GM12878 (cell line): ENCODE data around the gene PNLIPRP2. TPM values are rescaled to one million over a fixed set of nuclear protein-coding genes. Genes with fewer than 3 reads are reported as not detected.

Source experiments
- ATAC-seq: fragments of 200-7000 bp; cut with Tn5 transposase; 3 replicates; pipeline ENCODE4 v1.9.1; 2020; ENCODE audit warnings: mild to moderate bottlenecking, moderate library complexity
- Bru-seq: library from RNA; stranded (reverse); fragments of 400-500 nt; gene quantifications from one replicate; lab custom pipeline; 2021; lab: Mats Ljungman, UMichigan
- BruChase-seq, 2 experiments: library from RNA; stranded (reverse); fragments of 400-500 nt; gene quantifications; one replicate each; lab custom pipeline; 2021; lab: Mats Ljungman, UMichigan
- BruUV-seq: library from RNA; stranded (reverse); fragments of 400-500 nt; replicated peaks from 2 replicates; lab custom pipeline; 2021; lab: Mats Ljungman, UMichigan
- CTCF ChIA-PET: fragments of 300-600 bp; sonication (Branson Sonifier 250); formaldehyde crosslinking; extraction: SDS; loops from one replicate; lab custom pipeline; 2021; ENCODE audit warnings: inconsistent platforms; lab: Yijun Ruan, JAX
- POLR2A ChIA-PET: fragments of 350-600 bp; formaldehyde crosslinking; extraction: SDS; loops from one replicate; lab custom pipeline; 2021; ENCODE audit warnings: inconsistent platforms; lab: Charles Lee
- RAD21 ChIA-PET: fragments of 300-600 bp; sonication (Branson Sonifier 250); formaldehyde crosslinking; loops from one replicate; lab custom pipeline; 2023; ENCODE audit warnings: antibody characterized with exemption; ENCODE audit not compliant: unreplicated experiment; lab: Charles Lee
- SMC1A ChIA-PET: fragments of 300-600 bp; sonication (Branson Sonifier 250); formaldehyde crosslinking; loops from one replicate; lab custom pipeline; 2023; ENCODE audit not compliant: unreplicated experiment, uncharacterized antibody; lab: Charles Lee
- DNase-seq: peaks from one replicate; pipeline ENCODE4 v3.0.0-alpha.2; 2011; ENCODE audit warnings: low read depth, low spot score
- FAIRE-seq: peaks from 3 replicates; lab custom pipeline; 2011; peaks lifted over from hg19 to GRCh38; lab: Jason Lieb, UNC
- H2AFZ ChIP-seq: 2 replicates; pipeline ENCODE4 v1.6.0; 2011; ENCODE audit warnings: low read depth, low read length, control low read depth; ENCODE audit not compliant: control insufficient read depth
- H3K27ac ChIP-seq: 2 replicates; pipeline ENCODE4 v1.5.1; 2011; ENCODE audit warnings: control low read depth; ENCODE audit not compliant: control insufficient read depth, insufficient read depth
- H3K27me3 ChIP-seq, 2 experiments: replicated peaks in 1 of 2; 2 replicates each; pipeline versions ENCODE4 v1.6.0 to v1.6.1; 2011; ENCODE audit warnings: low read length in 1 of 2; ENCODE audit not compliant: control insufficient read depth in 2 of 2, insufficient read depth in 2 of 2
- H3K36me3 ChIP-seq, 2 experiments: 2 replicates each; pipeline ENCODE4 v1.5.1; 2011; ENCODE audit warnings: low read length in 1 of 2; ENCODE audit not compliant: control insufficient read depth in 2 of 2, insufficient read depth in 2 of 2
- H3K4me1 ChIP-seq: 2 replicates; pipeline ENCODE4 v1.6.1; 2011; ENCODE audit warnings: mild to moderate bottlenecking, low read length, moderate library complexity, mixed read lengths; ENCODE audit not compliant: control insufficient read depth, insufficient read depth
- H3K4me2 ChIP-seq: 2 replicates; pipeline ENCODE4 v1.6.0; 2011; ENCODE audit warnings: control low read depth; ENCODE audit not compliant: control insufficient read depth, insufficient read depth
- H3K4me3 ChIP-seq: fragments of 200-600 bp; sonication (generic); 2 replicates; pipeline ENCODE4 v1.5.1; 2016
- H3K79me2 ChIP-seq: 2 replicates; pipeline ENCODE4 v1.6.0; 2011; ENCODE audit warnings: low read length; ENCODE audit not compliant: control insufficient read depth, insufficient read depth
- H3K9ac ChIP-seq: 2 replicates; pipeline ENCODE4 v1.8.0; 2011; ENCODE audit warnings: low read length, control low read depth, mixed read lengths; ENCODE audit not compliant: control insufficient read depth, insufficient read depth
- H3K9me3 ChIP-seq: replicated peaks from 3 replicates; pipeline ENCODE4 v1.5.1; 2011; ENCODE audit warnings: mild to moderate bottlenecking, low read length; ENCODE audit not compliant: control insufficient read depth, insufficient read depth
- H4K20me1 ChIP-seq: 2 replicates; pipeline ENCODE4 v1.6.0; 2011; ENCODE audit not compliant: control insufficient read depth, insufficient read depth
- ASH2L ChIP-seq: fragments of 300-600, 200-600 bp; sonication (generic); IDR thresholded peaks from 2 replicates; pipeline ENCODE4 v1.6.1; 2017; ENCODE audit warnings: low read depth, mild to moderate bottlenecking, borderline replicate concordance
- CBX5 ChIP-seq: sonication (generic); IDR thresholded peaks from 2 replicates; pipeline ENCODE4 v1.6.1; 2016; ENCODE audit warnings: low read depth, moderate library complexity, mild to moderate bottlenecking, inconsistent platforms
- CTCF ChIP-seq, 3 experiments: IDR thresholded peaks in 2 of 3; conservative IDR thresholded peaks in 1 of 3; 2 replicates each; pipeline ENCODE4 v1.5.1; 2011; ENCODE audit warnings: low read depth in 3 of 3, low read length in 3 of 3, mild to moderate bottlenecking in 3 of 3, control low read depth in 2 of 3, moderate library complexity in 2 of 3, inconsistent platforms in 1 of 3, mixed read lengths in 1 of 3; ENCODE audit not compliant: control insufficient read depth in 2 of 3, insufficient read depth in 1 of 3; ENCODE audit errors: extremely low read depth in 1 of 3
- MYC ChIP-seq: IDR thresholded peaks from 2 replicates; pipeline ENCODE4 v1.6.1; 2011; ENCODE audit warnings: mild to moderate bottlenecking, low read length, moderate library complexity, inconsistent platforms; ENCODE audit not compliant: insufficient read depth, insufficient replicate concordance, insufficient read length, severe bottlenecking
- SKIL ChIP-seq: fragments of 450-650 bp; IDR thresholded peaks from 2 replicates; pipeline ENCODE4 v1.6.1; 2017; ENCODE audit warnings: mild to moderate bottlenecking, low read depth, inconsistent platforms; ENCODE audit not compliant: poor library complexity, severe bottlenecking
- SRF ChIP-seq, 2 experiments: IDR thresholded peaks; 2 replicates each; pipeline ENCODE4 v1.6.1; 2011; ENCODE audit warnings: low read depth in 2 of 2, low read length in 2 of 2, mild to moderate bottlenecking in 1 of 2, moderate library complexity in 1 of 2
- USF1 ChIP-seq: IDR thresholded peaks from 2 replicates; pipeline ENCODE4 v1.6.1; 2011; ENCODE audit warnings: borderline replicate concordance, low read depth, mild to moderate bottlenecking, moderate library complexity, mixed read lengths, low read length; ENCODE audit not compliant: insufficient read depth; ENCODE audit errors: extremely low read length
- ZBTB11 ChIP-seq: fragments of 450-650 bp; formaldehyde crosslinking; IDR thresholded peaks from 2 replicates; pipeline ENCODE4 v1.5.0; 2022; ENCODE audit warnings: mild to moderate bottlenecking, missing genetic modification characterization
- WGBS: methylation state at CpG from one replicate; pipeline ENCODE4 v1.1.6; 2016; ENCODE audit warnings: low lambda C conversion rate; ENCODE audit not compliant: insufficient replicate concordance, insufficient coverage; ENCODE audit errors: missing lambda C conversion rate; 5-methylcytosine and 5-hydroxymethylcytosine counted together
- in situ Hi-C: fragments of 300-500 bp; cut with MboI; formaldehyde crosslinking; loops from 9 replicates; pipeline ENCODE4 v1.14.3; 2018; ENCODE audit warnings: mixed read lengths
- intact Hi-C: fragments of 100-400 bp; cut with micrococcal nuclease; formaldehyde crosslinking; loops from one replicate; pipeline ENCODE4 v1.14.2; 2022; ENCODE audit not compliant: unreplicated experiment
- long read RNA-seq, 2 experiments: library from polyadenylated mRNA; unstranded; transcript quantifications; one replicate each; pipeline ENCODE4 v2.0.0, GENCODE V29; 2019 to 2020
- polyA minus RNA-seq, 3 experiments: library from RNA; depleted of rRNA, polyadenylated mRNA; stranded (reverse); fragments of >200 nt; gene quantifications; 2 replicates each; pipeline ENCODE4 v1.2.3, GENCODE V29; 2011
- polyA plus RNA-seq, 11 experiments: library from polyadenylated mRNA; depleted of rRNA in 4 of 11; unstranded in 6 of 11; stranded (reverse) in 5 of 11; fragments of >200 nt; fragmentation: Nextera tagmentation in 4 of 11; fragmentation: Illumina TruSeq in 1 of 11; extraction: Ambion mirVana in 4 of 11; extraction: Trizol in 1 of 11; gene quantifications; 1 replicate in 1 of 11; 2 replicates in 10 of 11; pipeline versions ENCODE4 v1.2.1 to v1.2.3, GENCODE V29; 2011 to 2016; ENCODE audit warnings: inconsistent platforms in 2 of 11, missing spikeins in 2 of 11, low read depth in 1 of 11
- total RNA-seq, 4 experiments: library from RNA; depleted of rRNA in 3 of 4; stranded (reverse); fragments of >200 nt in 3 of 4; fragmentation: Illumina TruSeq in 1 of 4; extraction: Trizol in 1 of 4; gene quantifications; 2 replicates each; pipeline versions ENCODE4 v1.2.1 to v1.2.3, GENCODE V29; 2013 to 2021

Gene PNLIPRP2
- not detected in 2 replicates for total RNA-seq (2013; cell fraction: nucleolus; rRNA removed)
- total RNA-seq (2014; rRNA removed) (not detected in 2 replicates), total RNA-seq (2014; rRNA removed; fragmentation: Illumina TruSeq; extraction: Trizol) (not detected in 2 replicates), total RNA-seq (2021) (0.33 and 0.53 TPM in 2 replicates), polyA plus RNA-seq (2011; rRNA removed) (not detected in 2 replicates), polyA plus RNA-seq (2014; fragmentation: Illumina TruSeq; extraction: Trizol) (not detected in 2 replicates), polyA plus RNA-seq (2014; fragmentation: Nextera tagmentation; extraction: Ambion mirVana) (not detected), polyA plus RNA-seq (2014; rRNA removed) (not detected in 2 replicates), polyA plus RNA-seq (2016; fragmentation: Nextera tagmentation; extraction: Ambion mirVana) (not detected), polyA minus RNA-seq (2011; rRNA and poly(A)+ RNA removed) (not detected in 2 replicates), Bru-seq, nascent RNA (not detected), BruChase-seq, experiment 1, labeled RNA remaining after a 6-hour chase (not detected), BruChase-seq, experiment 2, labeled RNA remaining after a 2-hour chase (not detected)
- not detected for polyA plus RNA-seq (2011; ENCODE audit: low read depth)
- polyA plus RNA-seq (2011; cell fraction: cytosol; rRNA removed), result not detected in 2 replicates
- polyA plus RNA-seq (2011; cell fraction: nucleus; rRNA removed), result not detected in 2 replicates
- not detected in 2 replicates for polyA plus RNA-seq (2012)
- polyA minus RNA-seq (2011; cell fraction: cytosol; rRNA and poly(A)+ RNA removed), result not detected in 2 replicates
- not detected in 2 replicates for polyA minus RNA-seq (2011; cell fraction: nucleus; rRNA and poly(A)+ RNA removed)
- long read RNA-seq, experiment 1, result 0 reads
- long read RNA-seq, experiment 2, result 0 reads

- FAIRE-seq (no peak), ATAC-seq (no peak), DNase-seq (no peak)
- no peaks in the 10 kb centered on the region for H3K9me3 ChIP-seq
- intact Hi-C loops (no loop called here), in situ Hi-C loops (no loop called here)
- no peak within 1 kb of the TSS for H3K4me3 ChIP-seq
- no peak within 1 kb of the TSS for H2AFZ ChIP-seq
- no peaks in the 10 kb centered on the region for H3K4me1 ChIP-seq
- no peak within 1 kb of the TSS for H3K9ac ChIP-seq
- POLR2A ChIA-PET, result no interaction called here
- TF ChIP-seq MYC, result no peak
- TF ChIP-seq CBX5, result no peak
- TF ChIP-seq CTCF (IDR thresholded peaks at IDR 0.05 in 2 of 3, conservative IDR thresholded peaks at IDR 0.05 in 1 of 3; ENCODE audit: control insufficient read depth in 2 of 3, extremely low read depth in 1 of 3, insufficient read depth in 1 of 3, low read depth in 3 of 3, low read length in 3 of 3), result no peak
- no peak for TF ChIP-seq ZBTB11 (CRISPR knock-in tag)
- TF ChIP-seq ASH2L, result no peak
- TF ChIP-seq SRF (IDR thresholded peaks at IDR 0.05; ENCODE audit: low read depth in 2 of 2, low read length in 2 of 2), result no peak
- no peak for TF ChIP-seq USF1
- no peak for TF ChIP-seq SKIL
- RAD21 ChIA-PET, result no interaction called here
- 35% methylated on average over 20 of the region's 20 CpGs for WGBS
- CTCF ChIA-PET, result interaction anchor here (0.8 kb wide), 1 partner anchor 219 kb away, joined by 3 read pairs; no protein-coding TSS in a partner anchor
- no peak within 1 kb of the TSS for H3K27ac ChIP-seq
- no peaks in the 10 kb centered on the region for H4K20me1 ChIP-seq
- H3K4me2 ChIP-seq, result no peak within 1 kb of the TSS
- H3K36me3 ChIP-seq, result no peaks in the 10 kb centered on the region
- SMC1A ChIA-PET, result no interaction called here
- no peaks in the 10 kb centered on the region; a peak in 1 of 4 replicates for H3K27me3 ChIP-seq
- no peaks in the 10 kb centered on the region for H3K79me2 ChIP-seq
- no TSS peak for BruUV-seq
Observed at GRCh38 chr10:116620423-116621400, at the start of gene PNLIPRP2. Gene PNLIPRP2, plus strand, starts transcription at chr10:116620953.
